Common myeloid progenitor, CD34-positive (primary cell): ENCODE results near the gene GFI1.

Experiments
- CTCF ChIA-PET: fragments of 350-600 bp; sonication (Branson Sonifier 250); formaldehyde crosslinking; loops from one replicate; lab custom pipeline; 2021; ENCODE audit warnings: antibody characterized with exemption; lab: Charles Lee
- POLR2A ChIA-PET: fragments of 350-600 bp; sonication (Branson Sonifier 250); formaldehyde crosslinking; loops from one replicate; lab custom pipeline; 2021; ENCODE audit warnings: antibody characterized with exemption; lab: Charles Lee
- DNase-seq, 3 donors: peaks; one replicate each; pipeline versions ENCODE4 v3.0.0 to v3.0.0-alpha.2; 2013
- H3K27ac ChIP-seq, 2 experiments: 1 replicate in 1 of 2; 2 replicates in 1 of 2; pipeline ENCODE4 v1.7.0; 2013; ENCODE audit warnings: inconsistent platforms in 2 of 2, low read length in 2 of 2, mild to moderate bottlenecking in 2 of 2, low read depth in 1 of 2, moderate library complexity in 1 of 2; ENCODE audit not compliant: severe bottlenecking in 2 of 2, insufficient read depth in 1 of 2, poor library complexity in 1 of 2
- H3K27me3 ChIP-seq, 5 experiments: replicated peaks in 2 of 5; 1 replicate in 3 of 5; 2 replicates in 2 of 5; pipeline versions ENCODE4 v1.6.1 to v1.7.0; 2013; ENCODE audit warnings: low read length in 4 of 5, mild to moderate bottlenecking in 2 of 5, moderate library complexity in 2 of 5, inconsistent platforms in 1 of 5; ENCODE audit not compliant: insufficient read depth in 5 of 5, control insufficient read depth in 4 of 5
- H3K36me3 ChIP-seq, 4 experiments: 1 replicate in 2 of 4; 2 replicates in 2 of 4; pipeline versions ENCODE4 v1.6.1 to v1.7.0; 2013; ENCODE audit warnings: low read length in 3 of 4, control low read depth in 1 of 4, mild to moderate bottlenecking in 1 of 4; ENCODE audit not compliant: control insufficient read depth in 4 of 4, insufficient read depth in 4 of 4
- H3K4me1 ChIP-seq, 4 experiments: 1 replicate in 3 of 4; 2 replicates in 1 of 4; pipeline versions ENCODE4 v1.6.1 to v1.7.1; 2013; ENCODE audit warnings: low read length in 3 of 4, mild to moderate bottlenecking in 3 of 4, control low read depth in 1 of 4, inconsistent platforms in 1 of 4, moderate library complexity in 1 of 4; ENCODE audit not compliant: control insufficient read depth in 4 of 4, insufficient read depth in 4 of 4; ENCODE audit errors: control extremely low read depth in 1 of 4
- H3K4me3 ChIP-seq, 7 experiments: 1 replicate in 4 of 7; 2 replicates in 3 of 7; pipeline versions ENCODE4 v1.5.1 to v1.7.0; 2013; ENCODE audit warnings: mild to moderate bottlenecking in 7 of 7, low read length in 6 of 7, moderate library complexity in 6 of 7, inconsistent platforms in 2 of 7, low read depth in 2 of 7, control low read depth in 1 of 7; ENCODE audit not compliant: insufficient read depth in 4 of 7, control insufficient read depth in 1 of 7; ENCODE audit errors: extremely low read depth in 1 of 7
- H3K9me3 ChIP-seq, 5 experiments: 1 replicate in 4 of 5; 2 replicates in 1 of 5; pipeline versions ENCODE4 v1.6.1 to v1.7.1; 2013; ENCODE audit warnings: low read length in 4 of 5, mild to moderate bottlenecking in 2 of 5, inconsistent platforms in 1 of 5, low read depth in 1 of 5, moderate library complexity in 1 of 5; ENCODE audit not compliant: control insufficient read depth in 4 of 5, insufficient read depth in 2 of 5; ENCODE audit errors: control extremely low read depth in 1 of 5
- WGBS: methylation state at CpG from one replicate; pipeline ENCODE4 v1.1.5; 2013; ENCODE audit not compliant: insufficient coverage; 5-methylcytosine and 5-hydroxymethylcytosine counted together

Gene GFI1

GRCh38 chr1:92480200-92480812 is 6.4 kb downstream of the GFI1 start:
- Histone ChIP-seq H3K9me3 (no peaks in the 10 kb centered on the region), H3K4me3 (peak overlapping the region in 1 of 7 experiments; percentile 96), H3K36me3 (peaks cover 4 to 74% (median 26%) of the 10 kb centered on the region in 4 experiments), H3K27me3 (peaks cover 0 to 5% (median 0%) of the 10 kb centered on the region in 5 experiments), H3K4me1 (peaks cover 10 to 88% (median 51%) of the 10 kb centered on the region in 4 experiments), H3K27ac (no peak overlapping the region)
- WGBS: 96% methylated on average over 48 of the region's 59 CpGs
- DNase-seq: no peak
- CTCF ChIA-PET: interaction anchor here (0.7 kb wide), 1 partner anchor 163 kb away, joined by 3 read pairs; no protein-coding TSS in a partner anchor
- POLR2A ChIA-PET: no interaction called here

GRCh38 chr1:92479587-92479986 is 7.1 kb downstream of the GFI1 start:
- ChIA-PET POLR2A (no interaction called here), CTCF (interaction anchor here (0.7 kb wide), 1 partner anchor 163 kb away, joined by 3 read pairs; no protein-coding TSS in a partner anchor)
- WGBS: 97% methylated on average over 9 of the region's 9 CpGs
- DNase-seq: no peak
- Histone ChIP-seq H3K4me3 (peak overlapping the region in 1 of 7 experiments; percentile 96), H3K9me3 (no peaks in the 10 kb centered on the region), H3K27me3 (peaks cover 0 to 5% (median 0%) of the 10 kb centered on the region in 5 experiments), H3K36me3 (peaks cover 6 to 81% (median 28%) of the 10 kb centered on the region in 4 experiments), H3K27ac (no peak overlapping the region), H3K4me1 (peaks cover 13 to 88% (median 47%) of the 10 kb centered on the region in 4 experiments)

- POLR2A ChIA-PET: no interaction called here
- peaks cover 13 to 84% (median 40%) of the 10 kb centered on the region in 4 experiments for H3K4me1 ChIP-seq
- no peak overlapping the region for H3K27ac ChIP-seq
- peaks cover 0 to 5% (median 0%) of the 10 kb centered on the region in 5 experiments for H3K27me3 ChIP-seq
- H3K36me3 ChIP-seq: peaks cover 6 to 93% (median 30%) of the 10 kb centered on the region in 4 experiments
- no peaks in the 10 kb centered on the region for H3K9me3 ChIP-seq
- DNase-seq: no peak
- peak overlapping the region in 1 of 7 experiments; percentile 23 for H3K4me3 ChIP-seq
- WGBS: no CpG with 5 or more reads among the region's 3 CpGs
- CTCF ChIA-PET: interaction anchor here (1.1 to 1.3 kb wide), 2 partner anchors 12 to 18 kb away, joined by 3 to 4 read pairs; no protein-coding TSS in a partner anchor
Measured at GRCh38 chr1:92478393-92478792, 8.3 kb downstream of the GFI1 start.

- Histone ChIP-seq H3K36me3 (peaks cover 6 to 93% (median 33%) of the 10 kb centered on the region in 4 experiments), H3K27ac (no peak overlapping the region), H3K4me1 (peaks cover 12 to 72% (median 21%) of the 10 kb centered on the region in 4 experiments), H3K9me3 (no peaks in the 10 kb centered on the region), H3K27me3 (no peaks in the 10 kb centered on the region), H3K4me3 (peak overlapping the region in 1 of 7 experiments; percentile 14)
- DNase-seq: peak; percentile 44 to 94 (median 94)
- ChIA-PET POLR2A (interaction anchor here (0.6 to 1.0 kb wide), 2 partner anchors 10 to 16 kb away, joined by 5 read pairs; no protein-coding TSS in a partner anchor), CTCF (interaction anchor here (1.5 to 2.1 kb wide), 3 partner anchors 9 to 166 kb away, joined by 3 to 6 read pairs (median 5); no protein-coding TSS in a partner anchor)
- 41% methylated on average over 12 of the region's 12 CpGs for WGBS
Measured at GRCh38 chr1:92476071-92476631, 10.6 kb downstream of the GFI1 start.

GRCh38 chr1:92475029-92475428 is 11.7 kb downstream of the GFI1 start:
- WGBS: 96% methylated on average over 3 of the region's 3 CpGs
- POLR2A ChIA-PET: interaction anchor here (1.1 kb wide), 1 partner anchor 10 kb away, joined by 5 read pairs; no protein-coding TSS in a partner anchor
- H3K27me3 ChIP-seq: no peaks in the 10 kb centered on the region

GRCh38 chr1:92473781-92474495 is 12.8 kb downstream of the GFI1 start:
- DNase-seq: no peak
- Histone ChIP-seq H3K36me3 (peaks cover 4 to 78% (median 21%) of the 10 kb centered on the region in 4 experiments), H3K4me1 (peaks cover 12 to 56% (median 20%) of the 10 kb centered on the region in 4 experiments), H3K4me3 (no peak overlapping the region), H3K27me3 (no peaks in the 10 kb centered on the region), H3K9me3 (no peaks in the 10 kb centered on the region), H3K27ac (no peak overlapping the region)
- POLR2A ChIA-PET: interaction anchor here (1.1 kb wide), 1 partner anchor 11 kb away, joined by 5 read pairs; no protein-coding TSS in a partner anchor
- 34% methylated on average over 3 of the region's 5 CpGs for WGBS
- CTCF ChIA-PET: interaction anchor here (0.6 to 2.1 kb wide), 3 partner anchors 10 to 163 kb away, joined by 3 to 14 read pairs (median 6); no protein-coding TSS in a partner anchor

More at GRCh38 chr1:92475029-92475428, 11.7 kb downstream of the GFI1 start:
- H3K27ac ChIP-seq: no peak overlapping the region
- H3K4me3 ChIP-seq: no peak overlapping the region
- peaks cover 12 to 63% (median 20%) of the 10 kb centered on the region in 4 experiments for H3K4me1 ChIP-seq
- no peak for DNase-seq
- H3K36me3 ChIP-seq: peaks cover 6 to 86% (median 31%) of the 10 kb centered on the region in 4 experiments
- H3K9me3 ChIP-seq: no peaks in the 10 kb centered on the region
- CTCF ChIA-PET: interaction anchor here (0.9 to 2.1 kb wide), 4 partner anchors 8 to 165 kb away, joined by 3 to 14 read pairs (median 6); no protein-coding TSS in a partner anchor
